GM12801 (cell line): Measurements from ENCODE around the gene VEPH1.

ENCODE experiments used
- TF ChIP-seq, protein P1 (sequence below): IDR thresholded peaks from one replicate; pipeline ENCODE4 v1.5.1; 2011; ENCODE audit warnings: control low read depth; ENCODE audit not compliant: insufficient read length; ENCODE audit errors: extremely low read depth

The VEPH1 gene

DNA sequence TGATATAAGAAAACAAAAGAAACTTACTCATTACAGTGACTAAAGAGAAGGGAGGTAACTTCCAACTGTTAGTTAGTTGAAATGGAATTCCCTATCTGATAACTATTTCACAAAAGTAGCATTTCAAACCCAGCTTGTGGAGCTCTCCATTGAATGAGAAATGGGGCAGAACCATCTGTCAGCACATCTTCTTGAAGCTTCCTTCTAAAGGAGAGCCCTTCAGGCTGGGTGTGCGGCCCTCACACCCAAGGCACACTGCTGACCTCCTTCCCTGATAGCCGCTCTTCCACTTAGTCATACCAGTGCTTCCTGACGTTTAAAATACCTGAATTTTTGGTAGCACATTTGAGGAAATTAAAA lies 28.1 kb upstream of the VEPH1 start:
- TF ChIP-seq, protein P1, sequence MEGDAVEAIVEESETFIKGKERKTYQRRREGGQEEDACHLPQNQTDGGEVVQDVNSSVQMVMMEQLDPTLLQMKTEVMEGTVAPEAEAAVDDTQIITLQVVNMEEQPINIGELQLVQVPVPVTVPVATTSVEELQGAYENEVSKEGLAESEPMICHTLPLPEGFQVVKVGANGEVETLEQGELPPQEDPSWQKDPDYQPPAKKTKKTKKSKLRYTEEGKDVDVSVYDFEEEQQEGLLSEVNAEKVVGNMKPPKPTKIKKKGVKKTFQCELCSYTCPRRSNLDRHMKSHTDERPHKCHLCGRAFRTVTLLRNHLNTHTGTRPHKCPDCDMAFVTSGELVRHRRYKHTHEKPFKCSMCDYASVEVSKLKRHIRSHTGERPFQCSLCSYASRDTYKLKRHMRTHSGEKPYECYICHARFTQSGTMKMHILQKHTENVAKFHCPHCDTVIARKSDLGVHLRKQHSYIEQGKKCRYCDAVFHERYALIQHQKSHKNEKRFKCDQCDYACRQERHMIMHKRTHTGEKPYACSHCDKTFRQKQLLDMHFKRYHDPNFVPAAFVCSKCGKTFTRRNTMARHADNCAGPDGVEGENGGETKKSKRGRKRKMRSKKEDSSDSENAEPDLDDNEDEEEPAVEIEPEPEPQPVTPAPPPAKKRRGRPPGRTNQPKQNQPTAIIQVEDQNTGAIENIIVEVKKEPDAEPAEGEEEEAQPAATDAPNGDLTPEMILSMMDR = no peak

DNA sequence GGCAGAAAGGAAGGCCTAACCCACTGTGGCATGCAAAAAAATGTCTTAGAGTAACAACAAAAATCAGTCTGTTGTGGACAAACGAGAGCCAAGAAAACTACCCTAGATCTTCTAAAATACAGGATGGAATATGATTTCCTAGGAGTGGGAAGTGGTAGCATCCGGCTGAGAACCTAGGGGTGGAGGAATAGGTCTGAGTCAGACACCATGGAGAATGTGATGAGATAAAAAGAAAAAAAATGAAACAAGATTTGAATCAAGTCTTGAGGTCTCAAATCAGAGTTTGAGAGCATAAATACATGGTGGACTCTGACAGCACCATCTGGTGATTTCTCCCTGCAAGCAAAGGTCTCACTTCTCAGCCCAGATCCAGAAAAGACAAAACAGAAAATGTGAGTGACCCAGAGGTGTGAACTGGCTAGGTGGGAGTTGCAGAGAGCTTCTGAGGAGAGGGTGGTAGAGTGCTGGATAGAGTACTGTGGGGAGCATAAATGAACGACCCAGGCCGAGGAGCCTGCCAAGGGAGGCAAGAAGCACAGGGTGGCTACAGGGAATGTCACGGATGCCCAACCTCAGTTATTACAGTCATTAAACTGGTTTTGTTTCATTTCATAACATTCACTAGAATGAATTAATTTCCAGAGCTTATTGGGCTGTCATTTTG lies 27.6 kb upstream of the VEPH1 start:
- TF ChIP-seq, protein P1 = no peak

DNA sequence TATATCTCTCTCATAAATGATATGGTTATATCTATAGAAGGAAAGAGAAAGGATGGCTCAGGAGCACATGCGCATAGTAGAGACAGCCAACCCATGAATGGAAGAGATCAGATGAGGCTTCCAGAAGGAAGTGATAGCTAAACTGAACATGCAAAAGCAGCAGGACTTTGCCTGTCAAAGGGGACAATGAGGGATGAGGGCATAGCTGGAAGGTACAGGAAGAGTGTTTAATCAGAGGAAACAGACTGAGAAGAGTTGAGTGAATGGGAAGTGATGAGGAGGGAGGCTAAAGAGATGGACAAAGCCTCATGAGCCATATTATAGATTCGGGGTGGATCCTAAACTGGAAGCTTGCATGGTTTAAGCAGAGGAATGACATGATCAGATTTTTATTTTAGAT lies 26.5 kb upstream of the VEPH1 start:
- TF ChIP-seq, protein P1 = no peak

DNA sequence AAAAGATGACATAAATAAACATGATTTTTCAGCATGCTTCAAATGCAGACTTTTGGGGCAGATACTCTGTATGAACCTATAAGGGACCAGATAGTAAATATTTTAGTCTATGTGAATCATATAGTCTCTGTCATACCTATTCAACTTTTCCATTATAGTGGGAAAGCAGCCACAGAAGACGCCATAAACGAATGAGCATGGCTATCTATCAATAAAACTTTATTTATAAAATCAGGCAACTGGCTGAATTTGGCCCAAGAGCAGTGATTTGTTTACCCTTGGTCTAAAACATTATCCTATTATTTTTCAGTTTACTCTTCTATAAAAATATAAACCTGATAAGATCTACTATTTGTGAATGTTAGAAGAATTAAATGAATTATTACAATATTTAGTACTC lies 25.9 kb upstream of the VEPH1 start:
- TF ChIP-seq, protein P1 = no peak

DNA sequence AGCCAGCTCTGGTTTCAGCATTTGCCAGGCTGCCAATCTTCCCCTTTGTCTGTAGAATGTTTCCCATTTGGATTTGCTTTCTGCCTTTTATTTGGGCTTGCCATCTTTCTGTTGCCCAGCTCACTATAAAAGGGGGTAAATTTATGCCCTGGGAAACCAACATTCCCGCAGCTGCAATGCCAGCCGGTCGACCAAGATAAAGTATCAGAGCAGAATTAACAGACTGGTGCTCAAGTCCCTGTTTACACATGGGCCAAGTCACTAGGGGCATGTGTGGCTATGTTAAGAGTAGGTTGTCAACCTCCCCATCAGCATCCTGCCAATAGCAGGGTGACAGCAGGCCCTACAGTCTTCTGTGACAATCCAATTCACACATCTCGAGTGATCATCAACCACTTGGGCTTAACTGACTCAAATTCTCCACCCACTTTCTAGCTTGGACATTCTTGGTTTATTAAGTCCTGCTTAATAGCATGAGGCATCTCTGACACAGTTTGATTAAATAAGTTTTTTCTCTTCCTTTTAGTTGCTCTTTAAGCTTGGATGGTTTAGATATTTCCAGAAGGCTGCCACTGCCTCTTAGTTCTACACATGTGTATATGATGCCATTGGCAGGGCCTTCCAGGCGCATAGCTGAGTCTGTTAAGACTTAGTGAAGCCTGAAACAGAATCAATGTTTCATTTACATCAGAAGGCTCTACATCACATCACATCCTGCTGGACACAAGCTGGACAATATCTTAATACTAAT lies 24.1 kb upstream of the VEPH1 start:
- TF ChIP-seq, protein P1 = no peak

DNA sequence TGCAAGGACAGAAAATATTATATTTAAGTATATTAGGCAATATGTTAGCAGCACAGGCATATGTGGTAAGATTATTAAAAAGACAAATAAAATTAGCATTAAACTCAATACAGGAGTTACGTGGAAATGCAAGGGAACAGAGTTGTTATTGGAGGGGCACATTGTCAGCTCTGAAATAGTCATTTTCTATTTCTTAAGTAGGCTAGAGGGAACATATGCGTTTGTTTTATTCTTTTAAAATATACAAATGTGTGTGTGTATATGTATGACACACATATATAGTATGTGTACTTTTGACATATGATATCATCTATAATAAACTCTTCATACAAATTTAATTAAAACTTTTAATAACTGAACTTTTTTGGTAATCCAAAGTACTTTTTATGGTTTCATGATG lies 22.8 kb upstream of the VEPH1 start:
- TF ChIP-seq, protein P1 = no peak

DNA sequence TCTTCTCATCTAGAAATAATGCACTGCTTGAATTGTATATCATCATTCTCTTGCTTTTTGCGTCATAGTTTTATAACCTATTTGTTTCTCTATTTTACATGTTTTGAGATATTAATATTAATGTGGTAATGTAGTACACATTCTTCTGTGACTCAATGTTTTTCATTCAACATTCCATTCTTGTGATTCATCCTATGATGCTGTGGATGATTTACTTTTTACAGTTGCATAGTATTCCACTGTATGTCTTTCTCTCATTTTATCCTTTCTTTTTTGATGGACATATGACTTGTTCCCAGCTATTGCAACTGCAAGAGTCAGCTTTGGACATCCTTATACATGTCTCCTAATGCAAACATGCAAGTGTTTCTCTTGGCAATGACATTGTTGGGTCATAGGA lies 20.6 kb upstream of the VEPH1 start:
- TF ChIP-seq, protein P1 = no peak
